ENCODE results near the gene TIMP4. TPM values are rescaled to one million over a fixed set of nuclear protein-coding genes. Genes with fewer than 3 reads are reported as not detected.

TIMP4 gene
- total and polyA plus RNA-seq, 10 donors: 0.37 to 10.8 (median 2.1) TPM

DNA sequence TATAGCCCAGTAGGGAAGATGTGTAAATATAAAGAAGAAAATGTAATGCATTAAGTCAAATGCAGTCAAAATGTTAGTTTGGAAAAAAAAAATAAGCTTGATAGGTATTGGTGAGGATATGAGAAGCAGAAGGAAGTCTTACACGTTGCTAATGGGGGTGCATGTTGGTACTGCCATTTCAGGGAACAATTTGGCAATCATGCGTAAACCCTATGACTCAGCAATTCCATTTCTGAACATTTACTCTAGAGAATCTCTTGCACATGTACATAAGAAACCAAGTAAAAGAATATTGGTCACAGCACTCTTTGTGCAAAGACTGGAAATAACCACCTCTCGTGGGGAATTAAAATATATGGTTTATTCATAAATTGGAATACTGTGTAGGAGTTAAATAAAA lies 35.5 kb upstream of the TIMP4 start:
- Histone ChIP-seq H3K27ac (peak overlapping the region in 7 of 8 donors; percentile 26 to 96 (median 77)), H3K4me1 (peaks cover 0 to 54% (median 6%) of the 10 kb centered on the region in 6 donors), H3K4me3 (no peak overlapping the region), H3K36me3 (no peaks in the 10 kb centered on the region), H3K27me3 (replicated peaks in 1 of 7) (no peaks in the 10 kb centered on the region), H3K9me3 (no peaks in the 10 kb centered on the region)
- 26 to 50% (median 30%) methylated on average over 3 of the region's 3 CpGs for WGBS, 5 donors
- no peak for DNase-seq
- TF ChIP-seq POLR2A (IDR thresholded peaks at IDR 0.05): no peak
- TF ChIP-seq, protein P1, sequence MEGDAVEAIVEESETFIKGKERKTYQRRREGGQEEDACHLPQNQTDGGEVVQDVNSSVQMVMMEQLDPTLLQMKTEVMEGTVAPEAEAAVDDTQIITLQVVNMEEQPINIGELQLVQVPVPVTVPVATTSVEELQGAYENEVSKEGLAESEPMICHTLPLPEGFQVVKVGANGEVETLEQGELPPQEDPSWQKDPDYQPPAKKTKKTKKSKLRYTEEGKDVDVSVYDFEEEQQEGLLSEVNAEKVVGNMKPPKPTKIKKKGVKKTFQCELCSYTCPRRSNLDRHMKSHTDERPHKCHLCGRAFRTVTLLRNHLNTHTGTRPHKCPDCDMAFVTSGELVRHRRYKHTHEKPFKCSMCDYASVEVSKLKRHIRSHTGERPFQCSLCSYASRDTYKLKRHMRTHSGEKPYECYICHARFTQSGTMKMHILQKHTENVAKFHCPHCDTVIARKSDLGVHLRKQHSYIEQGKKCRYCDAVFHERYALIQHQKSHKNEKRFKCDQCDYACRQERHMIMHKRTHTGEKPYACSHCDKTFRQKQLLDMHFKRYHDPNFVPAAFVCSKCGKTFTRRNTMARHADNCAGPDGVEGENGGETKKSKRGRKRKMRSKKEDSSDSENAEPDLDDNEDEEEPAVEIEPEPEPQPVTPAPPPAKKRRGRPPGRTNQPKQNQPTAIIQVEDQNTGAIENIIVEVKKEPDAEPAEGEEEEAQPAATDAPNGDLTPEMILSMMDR (IDR thresholded peaks at IDR 0.05 in 8 of 11, conservative IDR thresholded peaks at IDR 0.05 in 3 of 11): no peak
- peak in 1 of 3 donors; percentile 57 for TF ChIP-seq POLR2AphosphoS5 (IDR thresholded peaks at IDR 0.05)
- intact Hi-C loops (cut with DNase I; ENCODE audit: low total_unique reads): no loop called here

DNA sequence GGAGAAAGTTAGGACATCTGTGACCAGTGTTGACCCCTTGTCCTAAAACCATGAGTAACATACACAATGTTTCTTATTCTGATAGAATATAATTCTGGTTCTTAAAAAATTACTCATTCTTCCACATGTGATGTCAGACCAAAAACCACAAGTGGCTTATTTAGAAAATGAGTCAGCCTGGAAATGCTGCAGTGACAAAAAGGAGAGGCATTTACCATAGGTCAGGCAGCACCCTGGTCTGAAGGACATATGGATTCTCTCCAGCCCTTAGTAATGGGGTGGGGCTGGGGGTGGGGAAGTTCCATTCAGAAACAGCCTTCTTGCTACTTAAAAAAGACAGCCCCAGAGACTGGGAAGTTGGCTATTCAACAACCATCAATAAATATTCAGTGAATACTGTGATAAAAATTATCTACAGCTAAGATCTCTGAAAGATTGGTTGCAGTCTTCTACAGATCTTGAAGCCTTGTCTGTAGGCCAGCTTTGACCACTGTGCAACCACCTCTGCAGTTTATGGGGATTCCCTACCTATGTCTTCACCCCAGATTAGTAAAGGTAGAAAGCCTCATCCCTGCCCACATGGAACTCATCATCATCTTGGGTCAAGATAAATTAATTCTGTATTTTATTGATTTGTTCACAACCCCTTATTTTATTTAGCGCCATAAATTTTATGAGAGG lies 34.9 kb upstream of the TIMP4 start:
- 92 to 96% (median 95%) methylated on average over 1 of the region's 1 CpG for WGBS, 5 donors
- Histone ChIP-seq H3K27me3 (replicated peaks in 1 of 7) (no peaks in the 10 kb centered on the region), H3K4me3 (no peak overlapping the region), H3K36me3 (no peaks in the 10 kb centered on the region), H3K9me3 (no peaks in the 10 kb centered on the region), H3K27ac (peak overlapping the region in 7 of 8 donors; percentile 26 to 96 (median 77)), H3K4me1 (peaks cover 0 to 60% (median 9%) of the 10 kb centered on the region in 6 donors)
- TF ChIP-seq POLR2A (IDR thresholded peaks at IDR 0.05) (no peak), POLR2AphosphoS5 (IDR thresholded peaks at IDR 0.05) (peak in 1 of 3 donors; percentile 53)
- no peak for DNase-seq
- intact Hi-C loops (cut with DNase I; ENCODE audit: low total_unique reads): no loop called here

DNA sequence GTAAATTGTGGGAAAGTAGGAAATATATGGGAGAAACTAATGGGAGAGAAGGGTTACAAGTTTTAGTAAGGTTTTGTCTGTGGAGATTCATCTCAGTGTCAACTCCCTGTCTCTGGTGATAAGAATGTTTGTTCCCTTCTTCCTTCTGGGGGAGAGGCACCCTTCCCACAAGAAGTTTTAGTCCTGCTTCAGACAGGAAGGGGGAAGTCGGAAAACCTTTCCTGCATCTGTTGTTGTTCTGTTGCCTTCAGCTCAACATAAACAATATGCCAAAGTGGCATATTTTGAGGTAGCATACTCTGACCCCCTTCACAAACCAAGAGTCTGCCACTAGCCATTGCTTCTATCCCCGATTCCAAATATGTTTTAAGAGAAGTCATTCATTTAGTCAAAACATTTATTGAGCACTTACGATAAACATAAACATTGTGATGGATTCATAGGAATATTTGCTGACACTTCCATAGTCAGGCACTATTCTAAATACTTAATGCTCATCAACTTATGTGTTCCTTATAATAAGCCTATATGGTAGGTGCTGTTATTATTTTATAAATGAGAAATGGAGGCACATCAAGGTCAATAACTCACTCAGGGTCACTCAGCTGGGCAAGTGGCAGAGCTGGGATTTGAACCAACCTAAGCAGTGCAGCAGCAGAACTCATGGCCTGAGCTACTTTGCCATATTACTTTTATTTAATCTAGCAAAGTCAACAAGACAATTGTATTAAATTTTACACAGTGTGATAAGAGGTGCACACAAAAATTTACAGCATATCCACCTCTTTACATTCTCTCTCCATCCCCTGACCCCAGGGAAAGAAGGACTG lies 34.2 kb upstream of the TIMP4 start:
- no peak overlapping the region for H3K4me3 ChIP-seq

DNA sequence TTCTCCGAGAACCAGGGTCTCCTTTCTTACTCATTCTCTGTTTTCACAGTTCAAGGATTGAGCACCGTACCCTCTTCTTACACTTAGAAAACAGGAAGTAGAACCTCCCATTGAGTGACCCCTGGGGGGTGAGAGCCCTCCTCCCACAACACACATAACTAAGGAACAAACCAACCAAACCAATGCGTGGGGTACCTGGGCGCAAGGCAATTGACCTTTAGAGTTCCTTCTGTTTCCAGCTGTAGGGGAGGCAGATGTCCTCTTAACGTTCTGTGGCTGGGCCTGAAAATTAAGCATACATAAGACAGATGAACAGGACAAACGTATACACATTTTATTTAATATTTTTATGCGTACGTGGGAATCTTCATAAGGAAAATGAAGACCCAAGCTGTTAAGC lies 33.5 kb upstream of the TIMP4 start:
- intact Hi-C loops (cut with DNase I; ENCODE audit: low total_unique reads): no loop called here
- H3K36me3 ChIP-seq: no peaks in the 10 kb centered on the region
- TF ChIP-seq, protein P1 (IDR thresholded peaks at IDR 0.05 in 8 of 11, conservative IDR thresholded peaks at IDR 0.05 in 3 of 11): no peak
- TF ChIP-seq POLR2AphosphoS5 (IDR thresholded peaks at IDR 0.05): no peak
- TF ChIP-seq POLR2A (IDR thresholded peaks at IDR 0.05): no peak
- H3K9me3 ChIP-seq: no peaks in the 10 kb centered on the region
- no peak for DNase-seq
- no peak overlapping the region for H3K4me3 ChIP-seq
- 79 to 87% (median 84%) methylated on average over 8 of the region's 8 CpGs for WGBS, 5 donors
- no peaks in the 10 kb centered on the region for H3K27me3 ChIP-seq (replicated peaks in 1 of 7)
- H3K4me1 ChIP-seq: peaks cover 0 to 75% (median 24%) of the 10 kb centered on the region in 6 donors
- peak overlapping the region in 2 of 8 donors; percentile 93 to 96 for H3K27ac ChIP-seq

More for the DNA sequence above, 34.2 kb upstream of the TIMP4 start:
- no peak for DNase-seq
- TF ChIP-seq, protein P1 (IDR thresholded peaks at IDR 0.05 in 8 of 11, conservative IDR thresholded peaks at IDR 0.05 in 3 of 11): no peak
- no peak for TF ChIP-seq POLR2A (IDR thresholded peaks at IDR 0.05)
- Histone ChIP-seq H3K27me3 (replicated peaks in 1 of 7) (no peaks in the 10 kb centered on the region), H3K4me1 (peaks cover 0 to 68% (median 17%) of the 10 kb centered on the region in 6 donors), H3K36me3 (no peaks in the 10 kb centered on the region), H3K9me3 (no peaks in the 10 kb centered on the region), H3K27ac (peak overlapping the region in 7 of 8 donors; percentile 26 to 96 (median 77))
- 83 to 92% (median 86%) methylated on average over 3 of the region's 3 CpGs for WGBS, 5 donors
- intact Hi-C loops (cut with DNase I; ENCODE audit: low total_unique reads): no loop called here

All from spleen (tissue), 11 donors.